Hepatocyte (in vitro differentiated cells): ENCODE measurements around the gene SORCS2. TPM values are rescaled to one million over a fixed set of nuclear protein-coding genes. Genes with fewer than 3 reads are reported as not detected.

ENCODE experiments used
- DNase-seq: peaks from one replicate; pipeline ENCODE4 v3.0.0-alpha.2; 2016; ENCODE audit warnings: low spot score
- H2AFZ ChIP-seq: fragments of 200-600 bp; sonication (generic); 2 replicates; pipeline ENCODE4 v1.6.0; 2016; ENCODE audit warnings: antibody characterized with exemption, mild to moderate bottlenecking
- H3K27ac ChIP-seq: fragments of 200-600 bp; sonication (generic); 2 replicates; pipeline ENCODE4 v1.5.1; 2016; ENCODE audit warnings: mild to moderate bottlenecking
- H3K27me3 ChIP-seq: fragments of 200-600 bp; sonication (generic); 2 replicates; pipeline ENCODE4 v1.6.1; 2016
- H3K36me3 ChIP-seq: fragments of 200-600 bp; sonication (generic); replicated peaks from 2 replicates; pipeline ENCODE4 v1.5.1; 2016; ENCODE audit warnings: low read depth; ENCODE audit not compliant: insufficient read depth
- H3K4me1 ChIP-seq: fragments of 200-600 bp; sonication (generic); 2 replicates; pipeline ENCODE4 v1.5.1; 2016; ENCODE audit warnings: mild to moderate bottlenecking, moderate library complexity; ENCODE audit not compliant: insufficient read depth
- H3K4me2 ChIP-seq: fragments of 200-600 bp; sonication (generic); 2 replicates; pipeline ENCODE4 v1.6.0; 2016
- H3K4me3 ChIP-seq: fragments of 200-600 bp; sonication (generic); 2 replicates; pipeline ENCODE4 v1.5.1; 2016; ENCODE audit warnings: mild to moderate bottlenecking
- H3K79me2 ChIP-seq: fragments of 200-600 bp; sonication (generic); 2 replicates; pipeline ENCODE4 v1.6.0; 2017; ENCODE audit warnings: mild to moderate bottlenecking
- H3K9me2 ChIP-seq: fragments of 200-600 bp; sonication (generic); replicated peaks from 2 replicates; pipeline ENCODE4 v1.6.0; 2017; ENCODE audit warnings: mild to moderate bottlenecking; ENCODE audit not compliant: insufficient read depth
- H3K9me3 ChIP-seq: fragments of 200-600 bp; sonication (generic); 2 replicates; pipeline ENCODE4 v1.5.1; 2016; ENCODE audit warnings: low read depth, mild to moderate bottlenecking
- H4K20me1 ChIP-seq: fragments of 200-600 bp; sonication (generic); 2 replicates; pipeline ENCODE4 v1.6.0; 2016; ENCODE audit warnings: mild to moderate bottlenecking; ENCODE audit not compliant: insufficient read depth, poor library complexity, severe bottlenecking
- EZH2 ChIP-seq: fragments of 200-600 bp; sonication (generic); IDR thresholded peaks from 2 replicates; pipeline ENCODE4 v1.6.1; 2016; ENCODE audit warnings: antibody characterized with exemption, mild to moderate bottlenecking, borderline replicate concordance
- EZH2phosphoT487 ChIP-seq: fragments of 200-600 bp; sonication (generic); IDR thresholded peaks from one replicate; pipeline ENCODE4 v1.6.1; 2018; ENCODE audit warnings: antibody characterized with exemption, mild to moderate bottlenecking, low read depth, moderate library complexity; ENCODE audit not compliant: unreplicated experiment, severe bottlenecking
- WGBS: methylation state at CpG from one replicate; pipeline ENCODE4 v1.1.6; 2016; ENCODE audit warnings: low lambda C conversion rate; ENCODE audit errors: missing lambda C conversion rate; 5-methylcytosine and 5-hydroxymethylcytosine counted together
- polyA plus RNA-seq: library from polyadenylated mRNA; unstranded; fragments of >200 nt; fragmentation: Nextera tagmentation; extraction: Ambion mirVana; gene quantifications from 2 replicates; pipeline ENCODE4 v1.2.1, GENCODE V29; 2016
- total RNA-seq: library from RNA; depleted of rRNA; stranded (reverse); fragments of >200 nt; gene quantifications from 2 replicates; pipeline ENCODE4 v1.2.3, GENCODE V29; 2014
- TF ChIP-seq, protein P1 (sequence below): fragments of 200-600 bp; sonication (generic); IDR thresholded peaks from 2 replicates; pipeline ENCODE4 v1.5.1; 2016; ENCODE audit warnings: antibody characterized with exemption, mild to moderate bottlenecking; ENCODE audit not compliant: poor library complexity

The SORCS2 gene
- total and polyA plus RNA-seq, 2 experiments from 2014 or later, result 1.6 to 4.8 TPM

- no peaks in the 10 kb centered on the region for H3K4me1 ChIP-seq
- TF ChIP-seq EZH2phosphoT487, result no peak
- TF ChIP-seq, protein P1, sequence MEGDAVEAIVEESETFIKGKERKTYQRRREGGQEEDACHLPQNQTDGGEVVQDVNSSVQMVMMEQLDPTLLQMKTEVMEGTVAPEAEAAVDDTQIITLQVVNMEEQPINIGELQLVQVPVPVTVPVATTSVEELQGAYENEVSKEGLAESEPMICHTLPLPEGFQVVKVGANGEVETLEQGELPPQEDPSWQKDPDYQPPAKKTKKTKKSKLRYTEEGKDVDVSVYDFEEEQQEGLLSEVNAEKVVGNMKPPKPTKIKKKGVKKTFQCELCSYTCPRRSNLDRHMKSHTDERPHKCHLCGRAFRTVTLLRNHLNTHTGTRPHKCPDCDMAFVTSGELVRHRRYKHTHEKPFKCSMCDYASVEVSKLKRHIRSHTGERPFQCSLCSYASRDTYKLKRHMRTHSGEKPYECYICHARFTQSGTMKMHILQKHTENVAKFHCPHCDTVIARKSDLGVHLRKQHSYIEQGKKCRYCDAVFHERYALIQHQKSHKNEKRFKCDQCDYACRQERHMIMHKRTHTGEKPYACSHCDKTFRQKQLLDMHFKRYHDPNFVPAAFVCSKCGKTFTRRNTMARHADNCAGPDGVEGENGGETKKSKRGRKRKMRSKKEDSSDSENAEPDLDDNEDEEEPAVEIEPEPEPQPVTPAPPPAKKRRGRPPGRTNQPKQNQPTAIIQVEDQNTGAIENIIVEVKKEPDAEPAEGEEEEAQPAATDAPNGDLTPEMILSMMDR, result no peak
- no peak for TF ChIP-seq EZH2
- H2AFZ ChIP-seq, result no peak overlapping the region
- 68% methylated on average over 10 of the region's 10 CpGs for WGBS
- H3K4me2 ChIP-seq, result no peak overlapping the region
- H3K36me3 ChIP-seq, result no peaks in the 10 kb centered on the region
- no peaks in the 10 kb centered on the region for H3K9me3 ChIP-seq
- H3K27me3 ChIP-seq, result no peaks in the 10 kb centered on the region
- H4K20me1 ChIP-seq, result no peaks in the 10 kb centered on the region
- H3K9me2 ChIP-seq, result no peaks in the 10 kb centered on the region
- no peaks in the 10 kb centered on the region for H3K79me2 ChIP-seq
- no peak overlapping the region for H3K27ac ChIP-seq
- no peak overlapping the region for H3K4me3 ChIP-seq
- DNase-seq, result no peak
These were observed 295.2 kb downstream of the SORCS2 start for GRCh38 chr4:7487502-7487901.

- Histone ChIP-seq H3K9me3 (no peaks in the 10 kb centered on the region), H3K4me1 (no peaks in the 10 kb centered on the region), H3K4me2 (no peak overlapping the region), H3K36me3 (no peaks in the 10 kb centered on the region), H2AFZ (no peak overlapping the region), H3K27ac (no peak overlapping the region), H3K4me3 (no peak overlapping the region), H3K79me2 (no peaks in the 10 kb centered on the region), H4K20me1 (no peaks in the 10 kb centered on the region), H3K9me2 (no peaks in the 10 kb centered on the region), H3K27me3 (no peaks in the 10 kb centered on the region)
- 81% methylated on average over 15 of the region's 15 CpGs for WGBS
- TF ChIP-seq EZH2phosphoT487 (no peak), EZH2 (no peak)
- TF ChIP-seq, protein P1, result no peak
- DNase-seq, result no peak
These were observed 295.8 kb downstream of the SORCS2 start for GRCh38 chr4:7487998-7488671.

GRCh38 chr4:7491915-7492314 lies 299.6 kb downstream of the SORCS2 start:
- DNase-seq, result no peak
- Histone ChIP-seq H4K20me1 (no peaks in the 10 kb centered on the region), H3K9me3 (no peaks in the 10 kb centered on the region), H3K9me2 (no peaks in the 10 kb centered on the region), H3K27me3 (no peaks in the 10 kb centered on the region), H3K36me3 (no peaks in the 10 kb centered on the region), H3K4me1 (no peaks in the 10 kb centered on the region), H2AFZ (no peak overlapping the region), H3K27ac (no peak overlapping the region), H3K4me2 (no peak overlapping the region), H3K4me3 (no peak overlapping the region), H3K79me2 (no peaks in the 10 kb centered on the region)
- TF ChIP-seq EZH2, result no peak
- 94% methylated on average over 6 of the region's 6 CpGs for WGBS

- TF ChIP-seq, protein P1, result no peak
- TF ChIP-seq EZH2 (no peak), EZH2phosphoT487 (no peak)
- no peaks in the 10 kb centered on the region for H3K4me1 ChIP-seq
- H3K9me2 ChIP-seq, result no peaks in the 10 kb centered on the region
- H3K79me2 ChIP-seq, result no peaks in the 10 kb centered on the region
- no peaks in the 10 kb centered on the region for H3K36me3 ChIP-seq
- no peak overlapping the region for H3K4me3 ChIP-seq
- H3K9me3 ChIP-seq, result no peaks in the 10 kb centered on the region
- no peaks in the 10 kb centered on the region for H3K27me3 ChIP-seq
- H3K27ac ChIP-seq, result no peak overlapping the region
- H2AFZ ChIP-seq, result no peak overlapping the region
- H3K4me2 ChIP-seq, result no peak overlapping the region
- WGBS, result 77% methylated on average over 16 of the region's 16 CpGs
- H4K20me1 ChIP-seq, result no peaks in the 10 kb centered on the region
- no peak for DNase-seq
These were observed 306.3 kb downstream of the SORCS2 start for GRCh38 chr4:7498446-7499200.
